ENCODE data around the gene RSAD1.
"Not testable (repeated sequence)": the region's sequence is repeated elsewhere in the genome, so short reads cannot be mapped to it uniquely, and the experiment has no call there.

The RSAD1 gene

GRCh38 chr17:50469671-50470305 lies 8.9 kb upstream of the RSAD1 start:
- Histone ChIP-seq H3K4me3 (ENCODE audit: low read length) (no peak overlapping the region), H3K27ac (ENCODE audit: low read depth, low read length) (no peak overlapping the region), H3K4me1 (ENCODE audit: control insufficient read depth, insufficient read depth, low read length) (no peaks in the 10 kb centered on the region), H3K27me3 (ENCODE audit: control insufficient read depth, insufficient read depth, low read length) (no peaks in the 10 kb centered on the region), H3K36me3 (ENCODE audit: control insufficient read depth, insufficient read depth, low read length) (no peaks in the 10 kb centered on the region), H3K9ac (ENCODE audit: low read length) (no peak overlapping the region)

GRCh38 chr17:50470426-50470825 lies 8.2 kb upstream of the RSAD1 start:
- no peak overlapping the region for H3K9ac ChIP-seq (ENCODE audit: low read length)
- H3K27me3 ChIP-seq (ENCODE audit: control insufficient read depth, insufficient read depth, low read length) = no peaks in the 10 kb centered on the region

GRCh38 chr17:50471009-50471905 lies 7.4 kb upstream of the RSAD1 start:
- Histone ChIP-seq H3K9ac (ENCODE audit: low read length) (no peak overlapping the region), H3K36me3 (ENCODE audit: control insufficient read depth, insufficient read depth, low read length) (no peaks in the 10 kb centered on the region), H3K4me1 (ENCODE audit: control insufficient read depth, insufficient read depth, low read length) (no peaks in the 10 kb centered on the region), H3K27ac (ENCODE audit: low read depth, low read length) (no peak overlapping the region), H3K27me3 (ENCODE audit: control insufficient read depth, insufficient read depth, low read length) (no peaks in the 10 kb centered on the region), H3K4me3 (ENCODE audit: low read length) (no peak overlapping the region)

More at GRCh38 chr17:50470426-50470825, 8.2 kb upstream of the RSAD1 start:
- Histone ChIP-seq H3K27ac (ENCODE audit: low read depth, low read length) (no peak overlapping the region), H3K4me3 (ENCODE audit: low read length) (no peak overlapping the region), H3K4me1 (ENCODE audit: control insufficient read depth, insufficient read depth, low read length) (no peaks in the 10 kb centered on the region), H3K36me3 (ENCODE audit: control insufficient read depth, insufficient read depth, low read length) (no peaks in the 10 kb centered on the region)

DNA sequence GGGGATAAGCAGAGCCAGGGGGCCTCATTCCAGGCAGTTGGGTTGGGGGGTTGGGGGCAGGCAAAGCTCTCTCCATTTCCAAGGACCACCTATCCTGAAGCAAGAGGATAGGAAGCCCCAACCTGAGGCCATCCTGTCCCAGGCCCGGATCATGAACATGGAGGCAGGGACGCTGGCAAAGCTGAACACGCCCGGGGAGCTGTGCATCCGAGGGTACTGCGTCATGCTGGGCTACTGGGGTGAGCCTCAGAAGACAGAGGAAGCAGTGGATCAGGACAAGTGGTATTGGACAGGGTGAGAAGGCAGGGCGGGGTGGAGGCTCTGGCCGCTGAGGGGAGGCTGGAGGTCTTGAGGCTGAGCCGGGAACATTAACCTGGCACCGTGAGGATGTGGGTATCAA lies 6.4 kb upstream of the RSAD1 start:
- no peak overlapping the region for H3K27ac ChIP-seq (ENCODE audit: low read depth, low read length)
- H3K36me3 ChIP-seq (ENCODE audit: control insufficient read depth, insufficient read depth, low read length) = no peaks in the 10 kb centered on the region
- no peak overlapping the region for H3K4me3 ChIP-seq (ENCODE audit: low read length)
- H3K9ac ChIP-seq (ENCODE audit: low read length) = no peak overlapping the region
- no peaks in the 10 kb centered on the region for H3K27me3 ChIP-seq (ENCODE audit: control insufficient read depth, insufficient read depth, low read length)
- H3K4me1 ChIP-seq (ENCODE audit: control insufficient read depth, insufficient read depth, low read length) = no peaks in the 10 kb centered on the region

- H3K36me3 ChIP-seq (ENCODE audit: control insufficient read depth, insufficient read depth, low read length); H3K27ac ChIP-seq (ENCODE audit: low read depth, low read length); H3K4me3 ChIP-seq (ENCODE audit: low read length); H3K9ac ChIP-seq (ENCODE audit: low read length); H3K27me3 ChIP-seq (ENCODE audit: control insufficient read depth, insufficient read depth, low read length); H3K4me1 ChIP-seq (ENCODE audit: control insufficient read depth, insufficient read depth, low read length): not testable (repeated sequence)
Observed at GRCh38 chr17:50472761-50473161, 5.9 kb upstream of the RSAD1 start.

DNA sequence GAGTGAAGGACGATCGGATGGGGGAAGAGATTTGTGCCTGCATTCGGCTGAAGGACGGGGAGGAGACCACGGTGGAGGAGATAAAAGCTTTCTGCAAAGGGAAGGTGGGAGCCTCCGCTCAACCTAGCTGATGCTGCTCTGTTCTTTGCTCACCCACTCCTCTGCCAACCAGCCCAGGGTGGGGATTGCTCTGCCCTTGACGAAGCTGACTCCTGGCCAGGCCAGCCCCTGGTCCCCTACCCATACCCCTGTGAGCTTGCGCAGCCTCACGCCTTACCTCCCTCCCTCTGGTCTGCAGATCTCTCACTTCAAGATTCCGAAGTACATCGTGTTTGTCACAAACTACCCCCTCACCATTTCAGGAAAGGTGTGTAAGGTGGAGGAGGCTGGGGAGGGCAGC lies 4.8 kb upstream of the RSAD1 start:
- Histone ChIP-seq H3K4me1 (ENCODE audit: control insufficient read depth, insufficient read depth, low read length) (no peaks in the 10 kb centered on the region), H3K9ac (ENCODE audit: low read length) (no peak overlapping the region), H3K27me3 (ENCODE audit: control insufficient read depth, insufficient read depth, low read length) (no peaks in the 10 kb centered on the region), H3K36me3 (ENCODE audit: control insufficient read depth, insufficient read depth, low read length) (no peaks in the 10 kb centered on the region), H3K4me3 (ENCODE audit: low read length) (no peak overlapping the region), H3K27ac (ENCODE audit: low read depth, low read length) (no peak overlapping the region)

- Histone ChIP-seq H3K36me3 (ENCODE audit: control insufficient read depth, insufficient read depth, low read length) (no peaks in the 10 kb centered on the region), H3K27ac (ENCODE audit: low read depth, low read length) (no peak overlapping the region), H3K27me3 (ENCODE audit: control insufficient read depth, insufficient read depth, low read length) (no peaks in the 10 kb centered on the region), H3K9ac (ENCODE audit: low read length) (no peak overlapping the region), H3K4me1 (ENCODE audit: control insufficient read depth, insufficient read depth, low read length) (peaks cover under 1% of the 10 kb centered on the region), H3K4me3 (ENCODE audit: low read length) (no peak overlapping the region)
Observed at GRCh38 chr17:50474523-50474922, 4.1 kb upstream of the RSAD1 start.

DNA sequence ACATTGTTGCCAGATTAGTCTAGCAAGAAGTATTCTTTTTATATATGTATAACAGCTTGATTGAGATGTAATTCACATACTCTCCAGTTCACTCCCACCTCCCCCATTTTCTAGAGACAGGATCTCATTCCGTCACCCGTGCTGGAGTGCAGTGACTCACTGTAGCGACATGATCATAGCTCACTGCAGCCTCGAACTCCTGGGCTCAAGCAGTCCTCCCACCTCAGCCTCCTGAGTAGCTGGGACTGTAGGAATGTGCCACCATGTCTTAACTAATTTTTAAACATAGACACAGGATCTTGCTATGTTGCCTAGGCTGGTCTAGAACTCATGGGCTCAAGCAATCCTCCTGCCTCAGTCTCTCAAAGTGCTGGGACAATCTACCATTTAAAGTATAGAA lies 3.3 kb upstream of the RSAD1 start:
- Histone ChIP-seq H3K4me3 (ENCODE audit: low read length) (no peak overlapping the region), H3K27ac (ENCODE audit: low read depth, low read length) (no peak overlapping the region), H3K36me3 (ENCODE audit: control insufficient read depth, insufficient read depth, low read length) (no peaks in the 10 kb centered on the region), H3K9ac (ENCODE audit: low read length) (no peak overlapping the region), H3K4me1 (ENCODE audit: control insufficient read depth, insufficient read depth, low read length) (peaks cover 4% of the 10 kb centered on the region), H3K27me3 (ENCODE audit: control insufficient read depth, insufficient read depth, low read length) (no peaks in the 10 kb centered on the region)

GRCh38 chr17:50475775-50476544 lies 2.7 kb upstream of the RSAD1 start:
- H3K9ac ChIP-seq (ENCODE audit: low read length); H3K4me3 ChIP-seq (ENCODE audit: low read length); H3K4me1 ChIP-seq (ENCODE audit: control insufficient read depth, insufficient read depth, low read length); H3K27me3 ChIP-seq (ENCODE audit: control insufficient read depth, insufficient read depth, low read length); H3K36me3 ChIP-seq (ENCODE audit: control insufficient read depth, insufficient read depth, low read length); H3K27ac ChIP-seq (ENCODE audit: low read depth, low read length): not testable (repeated sequence)

DNA sequence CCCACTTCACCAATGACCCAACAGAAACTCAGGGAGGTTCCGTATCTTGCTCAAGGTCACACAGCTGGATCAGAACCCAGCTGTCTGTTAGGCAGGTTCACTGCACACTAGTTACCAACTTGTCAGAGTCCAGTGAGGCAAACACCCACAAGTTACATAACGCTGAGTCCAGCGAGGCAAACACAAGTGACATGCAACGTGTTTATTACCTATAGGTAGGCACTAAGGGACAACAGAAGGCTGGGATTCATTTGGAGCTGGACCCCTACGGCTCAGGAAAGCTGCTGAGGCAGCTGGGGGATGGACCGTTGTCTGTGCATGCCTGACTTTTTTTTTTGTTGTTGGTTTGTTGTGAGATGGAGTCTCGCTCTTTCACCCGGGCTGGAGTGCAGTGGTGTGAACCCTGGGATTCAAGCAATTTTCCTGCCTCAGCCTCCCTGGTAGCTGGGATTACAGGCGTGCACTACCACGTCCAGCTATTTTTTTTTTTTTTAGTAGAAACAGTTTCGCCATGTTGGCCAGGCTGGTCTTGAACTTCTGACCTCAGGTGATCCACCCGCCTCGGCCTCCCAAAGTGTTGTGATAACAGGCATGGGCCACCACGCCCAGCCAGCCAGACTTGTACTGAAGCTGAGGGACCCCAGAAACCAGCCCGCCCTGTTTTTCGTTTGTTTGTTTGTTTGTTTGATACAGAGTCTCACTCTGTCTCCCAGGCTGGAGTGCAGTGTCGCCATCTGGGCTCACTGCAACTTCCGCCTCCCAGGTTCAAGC lies 1.9 kb upstream of the RSAD1 start:
- peaks cover under 1% of the 10 kb centered on the region for H3K36me3 ChIP-seq (ENCODE audit: control insufficient read depth, insufficient read depth, low read length)
- no peak overlapping the region for H3K27ac ChIP-seq (ENCODE audit: low read depth, low read length)
- peaks cover 4% of the 10 kb centered on the region for H3K4me1 ChIP-seq (ENCODE audit: control insufficient read depth, insufficient read depth, low read length)
- H3K27me3 ChIP-seq (ENCODE audit: control insufficient read depth, insufficient read depth, low read length) = no peaks in the 10 kb centered on the region
- H3K9ac ChIP-seq (ENCODE audit: low read length) = no peak overlapping the region
- no peak overlapping the region for H3K4me3 ChIP-seq (ENCODE audit: low read length)

DNA sequence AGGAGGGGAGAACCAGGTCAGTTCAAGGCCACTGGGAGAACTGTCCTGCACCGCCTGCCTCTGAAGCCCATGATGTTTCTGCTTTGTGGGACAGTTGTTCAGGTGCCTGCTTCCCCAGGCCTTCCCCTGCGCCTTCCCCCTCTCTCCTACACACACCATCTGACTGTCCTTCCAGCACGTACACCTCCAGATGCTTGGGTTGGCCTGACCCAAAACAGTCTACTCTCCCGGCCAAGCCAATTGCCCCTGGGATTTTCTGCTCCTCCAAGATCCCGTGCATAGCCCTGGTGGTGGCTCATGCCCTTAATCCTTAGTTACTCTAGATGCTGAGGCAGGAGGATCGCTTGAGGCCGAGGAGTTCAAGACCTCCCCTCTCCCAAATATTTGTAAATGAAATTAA lies 684 bp upstream of the RSAD1 start:
- Histone ChIP-seq H3K27ac (ENCODE audit: low read depth, low read length) (peak overlapping the region; percentile 80), H3K4me1 (ENCODE audit: control insufficient read depth, insufficient read depth, low read length) (peaks cover 6% of the 10 kb centered on the region), H3K4me3 (ENCODE audit: low read length) (peak overlapping the region; percentile 91), H3K9ac (ENCODE audit: low read length) (peak overlapping the region; percentile 5), H3K36me3 (ENCODE audit: control insufficient read depth, insufficient read depth, low read length) (peaks cover 3% of the 10 kb centered on the region), H3K27me3 (ENCODE audit: control insufficient read depth, insufficient read depth, low read length) (no peaks in the 10 kb centered on the region)

All from rectal smooth muscle tissue (tissue), 1 donor.